WERI-Rb-1 (cell line): ENCODE results near the gene ELOVL3.
A peak's percentile ranks its signal among the peaks of the same experiment; 100 is the strongest.

Source experiments
- DNase-seq: peaks from one replicate; pipeline ENCODE4 v3.0.0-alpha.2; 2020
- H3K27ac ChIP-seq: fragments of 250-450 bp; sonication (Bioruptor Pico); 2 replicates; pipeline ENCODE4 v1.5.1; 2020; ENCODE audit warnings: mild to moderate bottlenecking, moderate library complexity
- H3K27me3 ChIP-seq: fragments of 250-450 bp; sonication (Bioruptor Pico); 2 replicates; pipeline ENCODE4 v1.5.1; 2021; ENCODE audit warnings: mild to moderate bottlenecking, low read depth, moderate library complexity; ENCODE audit not compliant: insufficient read depth, severe bottlenecking
- H3K36me3 ChIP-seq: fragments of 250-450 bp; sonication (Bioruptor Pico); 2 replicates; pipeline ENCODE4 v1.5.1; 2020; ENCODE audit warnings: mild to moderate bottlenecking, moderate library complexity
- H3K4me3 ChIP-seq: 2 replicates; pipeline ENCODE4 v1.5.1; 2011; ENCODE audit warnings: low read depth, mild to moderate bottlenecking, control low read depth, low read length
- H3K9me3 ChIP-seq: fragments of 250-450 bp; sonication (Bioruptor Pico); 2 replicates; pipeline ENCODE4 v1.5.1; 2021; ENCODE audit warnings: mild to moderate bottlenecking, moderate library complexity; ENCODE audit not compliant: severe bottlenecking
- TF ChIP-seq, protein P1 (sequence below): IDR thresholded peaks from 2 replicates; pipeline ENCODE4 v1.5.1; 2011; ENCODE audit warnings: low read depth, mild to moderate bottlenecking, control low read depth, inconsistent platforms, low read length

ELOVL3 gene

DNA sequence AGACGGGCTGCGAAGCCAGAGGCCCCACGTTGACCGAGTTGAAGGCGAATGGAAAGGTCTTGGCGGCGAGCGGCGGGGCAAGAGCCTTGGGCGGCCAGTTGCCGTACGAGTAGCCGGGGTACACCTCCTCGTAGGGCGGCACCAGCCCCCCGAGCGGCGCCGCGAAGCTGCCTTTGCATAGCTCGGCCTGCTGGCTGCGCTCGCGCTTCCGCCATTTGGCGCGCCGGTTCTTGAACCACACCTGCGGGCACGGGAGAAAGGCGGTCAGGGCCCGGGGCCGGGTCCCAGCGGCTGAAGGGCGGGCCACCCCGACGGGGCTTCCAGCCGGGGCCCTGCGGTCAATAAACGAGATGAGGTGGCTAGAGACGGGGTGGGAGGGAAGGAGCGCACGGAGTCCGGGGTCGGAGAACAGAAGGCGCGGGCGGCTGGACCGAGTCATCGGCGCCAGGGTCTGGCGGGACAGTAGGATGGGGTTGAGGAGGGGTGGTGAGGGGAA, 4.8 kb downstream of the ELOVL3 start:
- H3K27ac ChIP-seq = no peak overlapping the region
- no peaks in the 10 kb centered on the region for H3K27me3 ChIP-seq

GRCh38 chr10:102231357-102232318, 5.5 kb downstream of the ELOVL3 start:
- H3K27me3 ChIP-seq = no peaks in the 10 kb centered on the region
- DNase-seq = peak; percentile 51
- no peaks in the 10 kb centered on the region for H3K36me3 ChIP-seq
- H3K4me3 ChIP-seq = peak overlapping the region; percentile 41
- TF ChIP-seq, protein P1, sequence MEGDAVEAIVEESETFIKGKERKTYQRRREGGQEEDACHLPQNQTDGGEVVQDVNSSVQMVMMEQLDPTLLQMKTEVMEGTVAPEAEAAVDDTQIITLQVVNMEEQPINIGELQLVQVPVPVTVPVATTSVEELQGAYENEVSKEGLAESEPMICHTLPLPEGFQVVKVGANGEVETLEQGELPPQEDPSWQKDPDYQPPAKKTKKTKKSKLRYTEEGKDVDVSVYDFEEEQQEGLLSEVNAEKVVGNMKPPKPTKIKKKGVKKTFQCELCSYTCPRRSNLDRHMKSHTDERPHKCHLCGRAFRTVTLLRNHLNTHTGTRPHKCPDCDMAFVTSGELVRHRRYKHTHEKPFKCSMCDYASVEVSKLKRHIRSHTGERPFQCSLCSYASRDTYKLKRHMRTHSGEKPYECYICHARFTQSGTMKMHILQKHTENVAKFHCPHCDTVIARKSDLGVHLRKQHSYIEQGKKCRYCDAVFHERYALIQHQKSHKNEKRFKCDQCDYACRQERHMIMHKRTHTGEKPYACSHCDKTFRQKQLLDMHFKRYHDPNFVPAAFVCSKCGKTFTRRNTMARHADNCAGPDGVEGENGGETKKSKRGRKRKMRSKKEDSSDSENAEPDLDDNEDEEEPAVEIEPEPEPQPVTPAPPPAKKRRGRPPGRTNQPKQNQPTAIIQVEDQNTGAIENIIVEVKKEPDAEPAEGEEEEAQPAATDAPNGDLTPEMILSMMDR = peak; percentile 78
- no peaks in the 10 kb centered on the region for H3K9me3 ChIP-seq
- no peak overlapping the region for H3K27ac ChIP-seq

More for the DNA sequence above, 4.8 kb downstream of the ELOVL3 start:
- Histone ChIP-seq H3K4me3 (peak overlapping the region; percentile 41), H3K36me3 (no peaks in the 10 kb centered on the region), H3K9me3 (no peaks in the 10 kb centered on the region)
- DNase-seq = peak; percentile 53
- TF ChIP-seq, protein P1 = peak; percentile 52

GRCh38 chr10:102233997-102234396, 7.9 kb downstream of the ELOVL3 start:
- no peak overlapping the region for H3K4me3 ChIP-seq
- H3K36me3 ChIP-seq = no peaks in the 10 kb centered on the region
- DNase-seq = peak; percentile 81
- H3K27ac ChIP-seq = peak overlapping the region; percentile 65
- TF ChIP-seq, protein P1 = no peak
- no peaks in the 10 kb centered on the region for H3K9me3 ChIP-seq
- H3K27me3 ChIP-seq = no peaks in the 10 kb centered on the region

GRCh38 chr10:102234888-102235597, 8.9 kb downstream of the ELOVL3 start:
- TF ChIP-seq, protein P1 = no peak
- Histone ChIP-seq H3K27ac (peak overlapping the region; percentile 65), H3K27me3 (no peaks in the 10 kb centered on the region), H3K4me3 (peak overlapping the region; percentile 8; the same call in 1 of the 2 replicates), H3K36me3 (no peaks in the 10 kb centered on the region), H3K9me3 (no peaks in the 10 kb centered on the region)
- DNase-seq = peak; percentile 37

DNA sequence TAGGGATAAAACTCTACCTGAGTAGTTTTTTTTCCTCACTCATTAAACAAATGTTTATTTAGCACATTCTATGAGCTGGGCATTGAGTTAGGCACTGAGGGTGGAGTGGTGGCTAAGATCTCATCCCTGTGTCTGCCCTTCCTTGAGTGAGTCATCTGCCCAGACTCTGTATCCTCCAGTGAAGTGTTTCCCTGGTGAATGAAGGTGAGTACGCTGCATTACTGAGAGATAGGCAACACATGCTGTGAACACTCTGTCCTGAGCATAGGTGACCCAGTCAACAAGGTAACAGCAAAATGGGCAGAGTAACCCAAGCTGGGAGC, 9.5 kb downstream of the ELOVL3 start:
- Histone ChIP-seq H3K9me3 (no peaks in the 10 kb centered on the region), H3K4me3 (no peak overlapping the region), H3K36me3 (no peaks in the 10 kb centered on the region), H3K27ac (peak overlapping the region; percentile 58), H3K27me3 (no peaks in the 10 kb centered on the region)
- TF ChIP-seq, protein P1 = no peak
- no peak for DNase-seq
